Measurements from ENCODE around the gene H3-3A.

DNA sequence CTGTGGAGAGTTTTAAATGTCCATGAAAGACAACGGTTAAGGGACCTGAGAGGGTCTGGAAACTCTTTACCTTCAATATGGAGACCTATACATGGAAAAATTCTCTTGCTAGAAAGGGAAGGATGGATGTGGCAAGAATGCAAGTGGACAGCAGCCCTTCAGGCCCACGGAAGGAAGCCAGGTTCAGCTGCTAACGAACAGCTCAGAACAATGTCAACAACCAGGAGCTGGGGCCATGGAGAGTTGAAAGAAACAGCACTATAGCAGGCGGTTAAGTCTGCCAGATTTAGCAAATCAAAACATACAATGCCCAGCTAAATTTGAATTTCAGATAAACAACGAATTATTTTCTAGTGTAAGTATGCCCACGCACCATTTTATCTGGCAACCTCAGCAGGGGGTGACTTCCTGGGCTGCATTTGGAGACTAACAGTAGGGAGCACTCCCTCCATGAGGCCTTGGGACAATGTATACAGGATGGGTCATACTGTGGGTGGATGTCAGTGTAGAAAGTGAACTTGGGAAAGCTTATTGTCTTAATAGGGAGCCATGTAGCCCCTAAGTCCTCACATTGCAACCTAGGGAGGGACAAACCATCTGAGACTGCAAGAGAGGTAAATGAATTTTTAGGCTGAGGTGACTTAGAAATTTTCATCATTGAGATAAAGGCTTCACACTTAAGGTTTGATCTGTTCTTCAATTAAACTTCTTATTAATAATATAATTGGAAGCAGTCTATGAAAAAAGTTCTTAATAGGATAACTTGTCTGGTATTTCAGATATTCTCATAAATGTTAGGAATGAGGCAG, 7.8 kb upstream of the H3-3A start:
- TF ChIP-seq, protein P1, sequence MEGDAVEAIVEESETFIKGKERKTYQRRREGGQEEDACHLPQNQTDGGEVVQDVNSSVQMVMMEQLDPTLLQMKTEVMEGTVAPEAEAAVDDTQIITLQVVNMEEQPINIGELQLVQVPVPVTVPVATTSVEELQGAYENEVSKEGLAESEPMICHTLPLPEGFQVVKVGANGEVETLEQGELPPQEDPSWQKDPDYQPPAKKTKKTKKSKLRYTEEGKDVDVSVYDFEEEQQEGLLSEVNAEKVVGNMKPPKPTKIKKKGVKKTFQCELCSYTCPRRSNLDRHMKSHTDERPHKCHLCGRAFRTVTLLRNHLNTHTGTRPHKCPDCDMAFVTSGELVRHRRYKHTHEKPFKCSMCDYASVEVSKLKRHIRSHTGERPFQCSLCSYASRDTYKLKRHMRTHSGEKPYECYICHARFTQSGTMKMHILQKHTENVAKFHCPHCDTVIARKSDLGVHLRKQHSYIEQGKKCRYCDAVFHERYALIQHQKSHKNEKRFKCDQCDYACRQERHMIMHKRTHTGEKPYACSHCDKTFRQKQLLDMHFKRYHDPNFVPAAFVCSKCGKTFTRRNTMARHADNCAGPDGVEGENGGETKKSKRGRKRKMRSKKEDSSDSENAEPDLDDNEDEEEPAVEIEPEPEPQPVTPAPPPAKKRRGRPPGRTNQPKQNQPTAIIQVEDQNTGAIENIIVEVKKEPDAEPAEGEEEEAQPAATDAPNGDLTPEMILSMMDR (IDR thresholded peaks at IDR 0.05), result no peak
- TF ChIP-seq POLR2A (IDR thresholded peaks at IDR 0.05) (no peak), EP300 (IDR thresholded peaks at IDR 0.05) (no peak)
